GM21825 (cell line): ENCODE measurements around the gene HPCA.

Experiments used
- ATAC-seq: cut with Tn5 transposase; IDR thresholded peaks from one replicate; pipeline ENCODE4 v1.9.1; 2021; ENCODE audit warnings: mild to moderate bottlenecking, moderate library complexity; ENCODE audit not compliant: unreplicated experiment

The HPCA gene

GRCh38 chr1:32888677-32889420 lies 2.6 kb downstream of the HPCA start:
- ATAC-seq: no peak

- no peak for ATAC-seq
These were observed 3.5 kb downstream of the HPCA start for GRCh38 chr1:32889731-32890278.

- ATAC-seq: no peak
These were observed 4.4 kb downstream of the HPCA start for GRCh38 chr1:32890516-32891240.

- ATAC-seq: no peak
These were observed 4.9 kb downstream of the HPCA start for GRCh38 chr1:32891241-32891570.

GRCh38 chr1:32891630-32892029 lies 5.3 kb downstream of the HPCA start:
- no peak for ATAC-seq

- ATAC-seq: no peak
These were observed 6.3 kb downstream of the HPCA start for GRCh38 chr1:32892368-32893197.

GRCh38 chr1:32893198-32894018 lies 7.1 kb downstream of the HPCA start:
- ATAC-seq: no peak

GRCh38 chr1:32894019-32894600 lies 7.8 kb downstream of the HPCA start:
- no peak for ATAC-seq

GRCh38 chr1:32894681-32895080 lies 8.4 kb downstream of the HPCA start:
- no peak for ATAC-seq

- no peak for ATAC-seq
These were observed 9.3 kb downstream of the HPCA start for GRCh38 chr1:32895325-32896215.

GRCh38 chr1:32896451-32896850 lies 10.2 kb downstream of the HPCA start:
- ATAC-seq: no peak

- no peak for ATAC-seq
These were observed 11.1 kb downstream of the HPCA start for GRCh38 chr1:32897082-32898049.

- no peak for ATAC-seq
These were observed 11.8 kb downstream of the HPCA start for GRCh38 chr1:32898056-32898455.

GRCh38 chr1:32898958-32899357 lies 12.7 kb downstream of the HPCA start:
- ATAC-seq: no peak

- ATAC-seq: no peak
These were observed 13.4 kb downstream of the HPCA start for GRCh38 chr1:32899586-32900296.

GRCh38 chr1:32900371-32900955 lies 14.2 kb downstream of the HPCA start:
- no peak for ATAC-seq
